ENCODE results near the gene GTPBP1.

The GTPBP1 gene

DNA sequence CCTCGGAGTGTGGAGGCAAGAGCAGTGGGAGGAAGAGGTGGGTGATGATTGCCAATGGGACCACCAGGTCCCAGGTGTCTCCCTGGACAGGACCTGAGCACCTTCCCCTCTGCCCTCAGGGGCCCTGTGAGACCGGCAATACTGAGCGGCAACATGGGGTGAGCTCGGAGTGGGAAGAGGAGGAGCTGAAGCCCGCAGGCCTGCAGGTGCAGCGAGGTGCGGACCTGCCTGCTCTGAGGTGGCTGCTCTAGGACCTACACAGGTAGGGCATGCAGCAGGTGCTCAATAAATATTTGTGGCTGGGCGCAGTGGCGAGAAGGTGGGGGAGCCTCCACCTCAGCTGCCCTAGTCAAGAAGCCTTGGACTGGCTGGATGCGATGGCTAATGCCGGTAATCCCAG, 62.3 kb downstream of the GTPBP1 start:
- Histone ChIP-seq H3K27me3 (ENCODE audit: insufficient read depth, low read length) (no peaks in the 10 kb centered on the region), H3K27ac (ENCODE audit: low read length) (no peak overlapping the region), H3K4me3 (ENCODE audit: low read length) (no peak overlapping the region), H3K4me1 (ENCODE audit: insufficient read depth, low read length) (no peaks in the 10 kb centered on the region), H3K9ac (ENCODE audit: low read depth, low read length) (no peak overlapping the region), H3K36me3 (ENCODE audit: insufficient read depth, low read depth, low read length) (no peaks in the 10 kb centered on the region), H3K9me3 (ENCODE audit: insufficient read depth, low read depth, low read length) (no peaks in the 10 kb centered on the region)

DNA sequence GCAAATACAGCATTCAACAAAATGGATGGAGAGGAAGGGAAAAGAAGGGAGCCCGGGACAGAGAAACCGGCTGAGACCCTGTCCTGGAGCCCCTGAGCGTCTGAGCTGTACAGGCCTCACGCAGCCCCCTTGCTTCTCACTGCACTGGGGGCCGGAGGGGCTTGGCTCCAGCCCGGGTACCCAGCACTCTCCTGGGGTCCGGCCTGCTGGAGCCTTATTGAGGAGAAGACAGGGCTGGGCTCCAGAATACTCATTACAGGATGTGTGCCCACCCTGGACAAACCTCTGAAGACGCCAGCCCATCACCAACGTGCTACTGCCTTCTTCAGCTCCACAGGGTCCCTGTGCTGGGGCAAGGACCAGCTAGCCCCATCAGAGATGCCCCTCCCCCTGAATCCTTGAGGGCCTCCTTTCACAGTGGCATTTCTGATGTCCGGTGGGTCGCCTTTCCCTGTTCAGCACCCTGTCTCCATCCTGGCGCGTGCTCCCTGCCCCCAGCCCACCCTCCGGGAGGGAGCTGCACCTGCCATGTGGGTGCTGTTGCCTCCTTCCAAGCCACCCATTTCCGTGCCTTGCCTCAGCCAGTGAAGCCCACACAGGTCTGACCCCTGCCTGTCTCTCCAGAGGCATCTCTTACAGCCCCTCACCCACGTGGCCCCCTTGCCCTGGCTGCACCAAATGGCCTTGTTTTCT, 64.7 kb downstream of the GTPBP1 start:
- no peaks in the 10 kb centered on the region for H3K36me3 ChIP-seq (ENCODE audit: insufficient read depth, low read depth, low read length)
- H3K27me3 ChIP-seq (ENCODE audit: insufficient read depth, low read length): no peaks in the 10 kb centered on the region
- no peaks in the 10 kb centered on the region for H3K4me1 ChIP-seq (ENCODE audit: insufficient read depth, low read length)
- no peak overlapping the region for H3K27ac ChIP-seq (ENCODE audit: low read length)
- H3K4me3 ChIP-seq (ENCODE audit: low read length): no peak overlapping the region
- H3K9me3 ChIP-seq (ENCODE audit: insufficient read depth, low read depth, low read length): no peaks in the 10 kb centered on the region
- no peak overlapping the region for H3K9ac ChIP-seq (ENCODE audit: low read depth, low read length)

DNA sequence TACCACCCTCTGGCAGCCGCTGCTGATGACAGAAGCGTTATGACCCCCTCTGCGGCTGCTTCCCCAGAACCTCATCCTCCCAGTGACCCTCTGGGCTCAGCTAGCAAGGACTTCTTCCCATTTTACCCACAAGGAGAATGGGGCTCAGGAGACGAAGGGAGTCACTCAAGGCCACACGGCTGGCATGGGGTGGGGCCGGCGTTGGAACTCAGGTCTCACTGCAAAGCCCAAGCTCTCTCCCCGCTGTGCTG, 66.8 kb downstream of the GTPBP1 start:
- Histone ChIP-seq H3K27me3 (ENCODE audit: insufficient read depth, low read length) (no peaks in the 10 kb centered on the region), H3K4me3 (ENCODE audit: low read length) (no peak overlapping the region), H3K9me3 (ENCODE audit: insufficient read depth, low read depth, low read length) (no peaks in the 10 kb centered on the region), H3K9ac (ENCODE audit: low read depth, low read length) (no peak overlapping the region), H3K4me1 (ENCODE audit: insufficient read depth, low read length) (no peaks in the 10 kb centered on the region), H3K36me3 (ENCODE audit: insufficient read depth, low read depth, low read length) (no peaks in the 10 kb centered on the region), H3K27ac (ENCODE audit: low read length) (no peak overlapping the region)

DNA sequence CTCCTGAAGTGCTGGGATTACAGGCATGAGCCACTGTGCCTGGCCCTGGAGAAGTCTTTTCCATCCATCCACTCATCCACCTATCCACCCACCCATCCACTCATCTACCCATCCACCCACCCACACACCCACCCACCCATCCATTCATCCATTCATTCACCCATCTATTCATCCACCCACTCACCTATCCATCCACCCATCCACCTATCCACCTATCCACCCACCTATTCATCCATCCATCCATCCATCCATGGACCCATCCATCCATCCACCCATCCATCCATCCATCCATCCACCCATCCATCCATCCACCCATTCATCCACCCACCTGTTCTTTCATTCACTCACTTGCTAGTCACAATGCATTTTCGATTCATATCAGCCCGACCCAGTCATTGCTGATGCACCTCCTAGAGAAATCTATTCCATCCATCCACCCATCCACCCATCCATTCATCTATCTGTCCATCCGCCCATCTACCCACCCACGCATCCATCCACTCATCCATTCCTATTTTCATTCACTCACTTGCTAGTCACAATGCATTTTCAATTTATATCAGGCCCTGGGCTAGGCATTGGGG, 67.7 kb downstream of the GTPBP1 start:
- Histone ChIP-seq H3K9me3 (ENCODE audit: insufficient read depth, low read depth, low read length) (no peaks in the 10 kb centered on the region), H3K27ac (ENCODE audit: low read length) (no peak overlapping the region)

DNA sequence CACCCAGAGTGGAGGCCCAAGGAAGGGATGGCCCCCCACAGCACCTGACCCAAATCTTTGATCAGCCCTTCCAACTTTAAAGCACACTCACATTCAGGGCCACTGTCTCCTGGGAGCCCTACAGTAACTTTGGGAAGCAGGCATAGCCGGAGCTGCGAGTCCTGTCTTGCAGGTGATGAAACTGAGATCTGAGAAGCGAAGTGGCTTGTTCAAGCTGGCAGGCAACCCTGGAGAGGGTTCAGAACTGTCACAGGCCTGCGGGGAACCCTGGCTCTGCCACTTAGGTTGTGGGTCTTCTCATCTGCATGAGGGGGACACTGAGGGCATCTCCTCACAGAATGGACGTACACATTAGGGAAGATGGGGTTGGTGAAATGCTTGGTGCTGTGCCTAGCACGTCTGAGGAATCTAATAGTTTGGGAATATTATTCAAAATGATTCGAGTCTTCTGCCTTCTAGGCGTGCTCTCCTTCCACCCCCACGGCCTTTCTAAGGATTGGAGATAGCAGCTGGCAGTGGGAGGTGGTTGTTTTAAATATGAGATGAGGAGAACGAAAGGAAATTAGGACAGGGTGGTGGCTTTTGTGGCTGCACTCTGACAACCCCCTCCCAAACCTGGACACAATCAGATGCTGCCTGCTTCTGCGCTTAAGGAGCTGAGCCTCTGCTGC, 68.9 kb downstream of the GTPBP1 start:
- H3K4me3 ChIP-seq (ENCODE audit: low read length): no peak overlapping the region
- no peaks in the 10 kb centered on the region for H3K27me3 ChIP-seq (ENCODE audit: insufficient read depth, low read length)
- H3K9me3 ChIP-seq (ENCODE audit: insufficient read depth, low read depth, low read length): no peaks in the 10 kb centered on the region
- H3K36me3 ChIP-seq (ENCODE audit: insufficient read depth, low read depth, low read length): no peaks in the 10 kb centered on the region
- no peak overlapping the region for H3K27ac ChIP-seq (ENCODE audit: low read length)
- H3K9ac ChIP-seq (ENCODE audit: low read depth, low read length): no peak overlapping the region
- H3K4me1 ChIP-seq (ENCODE audit: insufficient read depth, low read length): no peaks in the 10 kb centered on the region

More for the DNA sequence above, 67.7 kb downstream of the GTPBP1 start:
- Histone ChIP-seq H3K4me1 (ENCODE audit: insufficient read depth, low read length) (no peaks in the 10 kb centered on the region), H3K36me3 (ENCODE audit: insufficient read depth, low read depth, low read length) (no peaks in the 10 kb centered on the region), H3K27me3 (ENCODE audit: insufficient read depth, low read length) (no peaks in the 10 kb centered on the region), H3K4me3 (ENCODE audit: low read length) (no peak overlapping the region), H3K9ac (ENCODE audit: low read depth, low read length) (no peak overlapping the region)

- Histone ChIP-seq H3K4me3 (ENCODE audit: low read length) (no peak overlapping the region), H3K27ac (ENCODE audit: low read length) (no peak overlapping the region), H3K9ac (ENCODE audit: low read depth, low read length) (no peak overlapping the region), H3K9me3 (ENCODE audit: insufficient read depth, low read depth, low read length) (no peaks in the 10 kb centered on the region), H3K36me3 (ENCODE audit: insufficient read depth, low read depth, low read length) (no peaks in the 10 kb centered on the region), H3K27me3 (ENCODE audit: insufficient read depth, low read length) (no peaks in the 10 kb centered on the region), H3K4me1 (ENCODE audit: insufficient read depth, low read length) (no peaks in the 10 kb centered on the region)
These were observed 69.9 kb downstream of the GTPBP1 start for GRCh38 chr22:38775656-38776055.

DNA sequence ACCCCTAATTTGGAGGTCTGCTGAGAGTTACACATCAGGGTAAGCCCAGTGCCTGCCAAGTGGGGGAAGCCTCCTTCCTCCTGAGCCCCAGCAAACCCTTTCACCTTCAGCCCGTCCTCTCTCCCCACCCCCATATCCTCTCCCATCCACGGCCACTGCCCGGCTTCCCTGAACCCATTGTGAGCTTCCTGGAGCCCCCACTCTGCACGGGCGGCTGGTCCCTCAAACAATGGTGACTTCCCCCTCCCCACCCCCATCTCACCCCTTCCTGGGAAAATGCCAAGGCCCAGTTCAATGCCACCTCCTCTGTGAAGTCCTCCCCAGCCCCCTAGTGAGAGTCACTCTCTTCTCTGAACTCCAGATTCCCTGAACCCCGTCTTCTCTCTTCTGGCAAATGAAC, 70.3 kb downstream of the GTPBP1 start:
- no peak overlapping the region for H3K27ac ChIP-seq (ENCODE audit: low read length)
- H3K4me1 ChIP-seq (ENCODE audit: insufficient read depth, low read length): no peaks in the 10 kb centered on the region
- H3K9ac ChIP-seq (ENCODE audit: low read depth, low read length): no peak overlapping the region
- no peaks in the 10 kb centered on the region for H3K9me3 ChIP-seq (ENCODE audit: insufficient read depth, low read depth, low read length)
- no peaks in the 10 kb centered on the region for H3K36me3 ChIP-seq (ENCODE audit: insufficient read depth, low read depth, low read length)
- no peaks in the 10 kb centered on the region for H3K27me3 ChIP-seq (ENCODE audit: insufficient read depth, low read length)
- H3K4me3 ChIP-seq (ENCODE audit: low read length): no peak overlapping the region

GRCh38 chr22:38777087-38777671, 71.4 kb downstream of the GTPBP1 start:
- no peaks in the 10 kb centered on the region for H3K9me3 ChIP-seq (ENCODE audit: insufficient read depth, low read depth, low read length)
- H3K4me3 ChIP-seq (ENCODE audit: low read length): no peak overlapping the region
- H3K9ac ChIP-seq (ENCODE audit: low read depth, low read length): no peak overlapping the region

DNA sequence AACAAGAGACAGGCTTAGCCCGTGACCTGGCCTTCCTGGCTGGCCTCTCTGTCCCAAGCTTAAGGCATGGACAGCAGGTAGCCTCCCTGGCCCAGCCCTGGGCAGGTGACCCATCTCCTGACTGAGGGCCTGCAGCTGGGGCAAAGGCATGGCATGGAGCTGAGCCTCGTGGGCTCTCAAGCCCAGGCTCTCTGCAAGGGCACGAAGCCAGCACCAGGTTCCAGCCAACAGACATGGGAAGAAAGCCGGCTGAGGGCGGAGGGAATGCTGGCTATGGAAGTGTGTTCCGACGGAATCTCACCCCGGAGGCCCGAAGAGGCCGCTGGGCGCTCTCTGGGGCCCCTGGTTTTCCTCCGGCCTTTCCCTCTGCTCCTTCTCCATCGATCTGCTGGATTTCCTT, 75.3 kb downstream of the GTPBP1 start:
- Histone ChIP-seq H3K36me3 (ENCODE audit: insufficient read depth, low read depth, low read length) (no peaks in the 10 kb centered on the region), H3K9ac (ENCODE audit: low read depth, low read length) (no peak overlapping the region), H3K27me3 (ENCODE audit: insufficient read depth, low read length) (no peaks in the 10 kb centered on the region), H3K27ac (ENCODE audit: low read length) (no peak overlapping the region), H3K4me1 (ENCODE audit: insufficient read depth, low read length) (no peaks in the 10 kb centered on the region), H3K9me3 (ENCODE audit: insufficient read depth, low read depth, low read length) (no peaks in the 10 kb centered on the region), H3K4me3 (ENCODE audit: low read length) (no peak overlapping the region)

More at GRCh38 chr22:38777087-38777671, 71.4 kb downstream of the GTPBP1 start:
- Histone ChIP-seq H3K27ac (ENCODE audit: low read length) (no peak overlapping the region), H3K27me3 (ENCODE audit: insufficient read depth, low read length) (no peaks in the 10 kb centered on the region), H3K36me3 (ENCODE audit: insufficient read depth, low read depth, low read length) (no peaks in the 10 kb centered on the region), H3K4me1 (ENCODE audit: insufficient read depth, low read length) (no peaks in the 10 kb centered on the region)

DNA sequence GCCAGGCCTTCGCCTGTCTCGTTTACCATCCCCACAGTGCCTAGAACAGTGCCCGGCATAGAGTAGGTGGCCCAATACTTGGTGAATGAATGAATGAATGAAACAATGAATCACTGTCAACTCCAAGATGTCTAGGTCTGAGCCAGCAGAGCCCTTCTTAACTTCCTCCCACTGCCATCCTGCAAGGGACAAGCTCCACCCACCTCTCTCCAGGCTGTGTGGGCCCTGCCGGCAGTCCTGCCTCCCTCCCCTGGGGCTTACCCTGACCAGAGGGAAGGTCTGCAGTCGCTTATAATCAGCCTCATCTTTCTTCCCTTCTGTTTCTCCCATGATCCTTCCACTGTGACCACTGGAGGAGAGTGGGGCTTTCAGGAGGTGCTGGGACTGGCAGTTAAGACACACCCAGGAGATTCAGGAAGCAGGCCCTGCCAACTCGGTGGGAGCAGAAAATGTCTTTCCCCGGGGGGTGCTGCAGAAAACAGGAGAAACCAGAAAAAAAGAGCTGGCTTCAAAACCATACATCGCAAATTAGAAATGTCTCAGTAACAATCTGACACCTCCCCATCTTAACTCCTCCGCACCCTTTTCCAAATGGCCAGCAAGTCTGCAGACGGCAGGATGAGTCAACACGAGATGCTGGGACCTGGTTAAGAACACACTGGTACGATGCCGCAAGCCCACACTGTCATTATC, 76.8 kb downstream of the GTPBP1 start:
- Histone ChIP-seq H3K4me3 (ENCODE audit: low read length) (no peak overlapping the region), H3K27ac (ENCODE audit: low read length) (no peak overlapping the region), H3K4me1 (ENCODE audit: insufficient read depth, low read length) (no peaks in the 10 kb centered on the region), H3K9me3 (ENCODE audit: insufficient read depth, low read depth, low read length) (no peaks in the 10 kb centered on the region), H3K27me3 (ENCODE audit: insufficient read depth, low read length) (no peaks in the 10 kb centered on the region), H3K9ac (ENCODE audit: low read depth, low read length) (no peak overlapping the region), H3K36me3 (ENCODE audit: insufficient read depth, low read depth, low read length) (no peaks in the 10 kb centered on the region)

Measured in iPS-20b (cell line).